IPS-NIHi11 (cell line): ENCODE data around the gene FAM72C.
"Not testable (repeated sequence)": the region's sequence is repeated elsewhere in the genome, so short reads cannot be mapped to it uniquely, and the experiment has no call there.

Experiments
- DNase-seq: peaks from one replicate; pipeline ENCODE4 v3.0.0; 2012; ENCODE audit warnings: mixed read lengths, low spot score

FAM72C gene

GRCh38 chr1:143984721-143985473 is 13.1 kb upstream of the FAM72C start:
- not testable (repeated sequence) for DNase-seq

- DNase-seq = not testable (repeated sequence)
Observed at GRCh38 chr1:143974416-143974815, 2.6 kb upstream of the FAM72C start.

- DNase-seq = not testable (repeated sequence)
Observed at GRCh38 chr1:143973876-143974414, 2.2 kb upstream of the FAM72C start.

- DNase-seq = not testable (repeated sequence)
Observed at GRCh38 chr1:143972753-143973326, 1.1 kb upstream of the FAM72C start.

GRCh38 chr1:143965860-143966259 is 5.9 kb downstream of the FAM72C start:
- DNase-seq = not testable (repeated sequence)

GRCh38 chr1:143964294-143964693 is 7.5 kb downstream of the FAM72C start:
- DNase-seq = not testable (repeated sequence)

- DNase-seq = not testable (repeated sequence)
Observed at GRCh38 chr1:143955930-143956329, 15.9 kb downstream of the FAM72C start.

GRCh38 chr1:143952913-143953312 is 18.9 kb downstream of the FAM72C start:
- not testable (repeated sequence) for DNase-seq

- DNase-seq = not testable (repeated sequence)
Observed at GRCh38 chr1:143951485-143952391, 20.0 kb downstream of the FAM72C start.

GRCh38 chr1:143947749-143948148 is 24.0 kb downstream of the FAM72C start:
- DNase-seq = not testable (repeated sequence)

GRCh38 chr1:143945253-143945652 is 26.5 kb downstream of the FAM72C start:
- not testable (repeated sequence) for DNase-seq

GRCh38 chr1:143944576-143945240 is 27.1 kb downstream of the FAM72C start:
- not testable (repeated sequence) for DNase-seq

GRCh38 chr1:143943319-143943978 is 28.3 kb downstream of the FAM72C start:
- DNase-seq = not testable (repeated sequence)

- DNase-seq = not testable (repeated sequence)
Observed at GRCh38 chr1:143942238-143942860, 29.4 kb downstream of the FAM72C start.

- DNase-seq = not testable (repeated sequence)
Observed at GRCh38 chr1:143939666-143940065, 32.1 kb downstream of the FAM72C start.

GRCh38 chr1:143938922-143939321 is 32.9 kb downstream of the FAM72C start:
- not testable (repeated sequence) for DNase-seq

GRCh38 chr1:143936457-143937115 is 35.2 kb downstream of the FAM72C start:
- DNase-seq = not testable (repeated sequence)

GRCh38 chr1:143919127-143919526 is 52.7 kb downstream of the FAM72C start:
- DNase-seq = not testable (repeated sequence)

GRCh38 chr1:143918552-143918951 is 53.2 kb downstream of the FAM72C start:
- not testable (repeated sequence) for DNase-seq

GRCh38 chr1:143913705-143914104 is 58.1 kb downstream of the FAM72C start:
- DNase-seq = not testable (repeated sequence)
